SU-DHL-6 (cell line): ENCODE measurements around the gene MFNG.

Experiments
- EZH2phosphoT487 ChIP-seq: fragments of 200-600 bp; sonication (generic), shearing (Covaris generic); conservative IDR thresholded peaks from 2 replicates; pipeline ENCODE4 v1.6.1; 2018; ENCODE audit warnings: mild to moderate bottlenecking, antibody characterized with exemption, low read length, moderate library complexity, mixed read lengths
- TF ChIP-seq, protein P1 (sequence below): fragments of 200-600 bp; sonication (generic); IDR thresholded peaks from one replicate; pipeline ENCODE4 v1.5.1; 2017; ENCODE audit warnings: antibody characterized with exemption, mild to moderate bottlenecking, low read length, moderate library complexity; ENCODE audit not compliant: insufficient read depth, poor library complexity, severe bottlenecking

DNA sequence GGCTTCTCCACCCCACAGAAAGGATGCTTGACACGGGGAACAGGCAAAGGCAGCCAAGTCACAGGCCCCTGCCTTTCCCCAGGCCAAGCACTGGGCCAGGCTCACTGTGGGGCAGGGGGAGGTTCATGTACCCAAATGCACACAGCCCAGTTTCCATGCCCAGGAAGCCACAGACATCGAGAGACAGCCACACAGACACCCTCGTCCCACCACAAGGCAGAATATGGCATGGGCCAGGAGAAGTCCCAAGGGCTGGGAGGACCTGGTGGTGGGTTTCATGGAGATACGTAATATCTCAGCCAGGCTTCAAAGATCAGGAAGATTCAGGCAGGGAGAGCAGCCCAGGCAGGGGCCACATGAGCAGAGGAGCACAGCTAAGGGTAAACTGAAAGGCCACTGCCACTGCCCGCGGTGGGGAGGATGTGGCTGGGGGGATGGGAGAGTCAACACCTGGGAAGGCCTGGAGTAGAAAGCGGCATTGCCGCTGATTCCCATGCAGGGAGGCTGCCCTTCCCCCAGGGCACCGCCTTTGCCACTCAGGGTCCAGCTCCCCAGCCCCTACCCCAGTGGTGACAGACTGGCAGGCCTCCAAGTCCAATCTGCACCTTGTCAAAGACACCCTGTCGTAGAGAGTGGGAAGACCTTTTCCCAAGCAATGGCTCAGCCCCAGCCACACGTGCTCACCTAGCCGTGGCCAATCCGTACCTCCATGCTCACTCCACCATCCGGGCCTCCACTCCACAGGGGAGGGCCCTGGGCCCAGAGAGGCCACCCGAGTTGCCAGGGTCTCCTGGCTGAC, 2.4 kb upstream of the MFNG start:
- TF ChIP-seq, protein P1, sequence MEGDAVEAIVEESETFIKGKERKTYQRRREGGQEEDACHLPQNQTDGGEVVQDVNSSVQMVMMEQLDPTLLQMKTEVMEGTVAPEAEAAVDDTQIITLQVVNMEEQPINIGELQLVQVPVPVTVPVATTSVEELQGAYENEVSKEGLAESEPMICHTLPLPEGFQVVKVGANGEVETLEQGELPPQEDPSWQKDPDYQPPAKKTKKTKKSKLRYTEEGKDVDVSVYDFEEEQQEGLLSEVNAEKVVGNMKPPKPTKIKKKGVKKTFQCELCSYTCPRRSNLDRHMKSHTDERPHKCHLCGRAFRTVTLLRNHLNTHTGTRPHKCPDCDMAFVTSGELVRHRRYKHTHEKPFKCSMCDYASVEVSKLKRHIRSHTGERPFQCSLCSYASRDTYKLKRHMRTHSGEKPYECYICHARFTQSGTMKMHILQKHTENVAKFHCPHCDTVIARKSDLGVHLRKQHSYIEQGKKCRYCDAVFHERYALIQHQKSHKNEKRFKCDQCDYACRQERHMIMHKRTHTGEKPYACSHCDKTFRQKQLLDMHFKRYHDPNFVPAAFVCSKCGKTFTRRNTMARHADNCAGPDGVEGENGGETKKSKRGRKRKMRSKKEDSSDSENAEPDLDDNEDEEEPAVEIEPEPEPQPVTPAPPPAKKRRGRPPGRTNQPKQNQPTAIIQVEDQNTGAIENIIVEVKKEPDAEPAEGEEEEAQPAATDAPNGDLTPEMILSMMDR, result no peak
- no peak for TF ChIP-seq EZH2phosphoT487
